Keratinocyte (primary cell): ENCODE data around the gene STK4. TPM values are rescaled to one million over a fixed set of nuclear protein-coding genes. Genes with fewer than 3 reads are reported as not detected.

Experiments used
- DNase-seq: peaks from one replicate; pipeline ENCODE4 v3.0.0-alpha.2; 2011; ENCODE audit warnings: low read depth, missing footprints, low spot score
- FAIRE-seq: peaks from 2 replicates; lab custom pipeline; 2011; peaks lifted over from hg19 to GRCh38; lab: Jason Lieb, UNC
- H2AFZ ChIP-seq: 2 replicates; pipeline ENCODE4 v1.6.0; 2012; ENCODE audit warnings: low read length, control low read depth, inconsistent platforms; ENCODE audit not compliant: control insufficient read depth
- H3K27ac ChIP-seq: 2 replicates; pipeline ENCODE4 v1.5.1; 2011; ENCODE audit warnings: low read length; ENCODE audit not compliant: control insufficient read depth, insufficient read depth
- H3K27me3 ChIP-seq: 3 replicates; pipeline ENCODE4 v1.6.0; 2011; ENCODE audit warnings: low read length; ENCODE audit not compliant: control insufficient read depth, insufficient read depth; ENCODE audit errors: extremely low read depth
- H3K36me3 ChIP-seq, 2 experiments: 2 replicates in 1 of 2; 3 replicates in 1 of 2; pipeline ENCODE4 v1.5.1; 2011; ENCODE audit warnings: low read length in 2 of 2, mild to moderate bottlenecking in 1 of 2; ENCODE audit not compliant: control insufficient read depth in 2 of 2, insufficient read depth in 2 of 2; ENCODE audit errors: extremely low read depth in 1 of 2
- H3K4me1 ChIP-seq: 3 replicates; pipeline ENCODE4 v1.5.1; 2011; ENCODE audit warnings: low read length; ENCODE audit not compliant: control insufficient read depth, insufficient read depth; ENCODE audit errors: extremely low read depth
- H3K4me2 ChIP-seq: 3 replicates; pipeline ENCODE4 v1.6.0; 2011; ENCODE audit warnings: low read depth, low read length; ENCODE audit not compliant: control insufficient read depth, insufficient read depth; ENCODE audit errors: extremely low read depth
- H3K4me3 ChIP-seq, 3 experiments: fragments of 200-600 bp in 1 of 3; sonication (generic) in 1 of 3; 2 replicates in 2 of 3; 3 replicates in 1 of 3; pipeline ENCODE4 v1.5.1; 2011 to 2016; ENCODE audit warnings: low read length in 3 of 3, mild to moderate bottlenecking in 3 of 3, control low read depth in 2 of 3, inconsistent platforms in 1 of 3, low read depth in 1 of 3, mixed read lengths in 1 of 3, mixed run types in 1 of 3, moderate library complexity in 1 of 3; ENCODE audit not compliant: control insufficient read depth in 2 of 3, insufficient read depth in 2 of 3; ENCODE audit errors: extremely low read depth in 1 of 3
- H3K79me2 ChIP-seq: 2 replicates; pipeline ENCODE4 v1.6.0; 2012; ENCODE audit warnings: low read length; ENCODE audit not compliant: control insufficient read depth, insufficient read depth
- H3K9ac ChIP-seq: 3 replicates; pipeline ENCODE4 v1.6.0; 2011; ENCODE audit warnings: low read length; ENCODE audit not compliant: control insufficient read depth, insufficient read depth; ENCODE audit errors: extremely low read depth
- H3K9me1 ChIP-seq: 3 replicates; pipeline ENCODE4 v1.6.0; 2011; ENCODE audit warnings: low read length; ENCODE audit not compliant: control insufficient read depth, insufficient read depth; ENCODE audit errors: extremely low read depth
- H3K9me3 ChIP-seq: 2 replicates; pipeline ENCODE4 v1.5.1; 2012; ENCODE audit warnings: low read depth, low read length; ENCODE audit not compliant: control insufficient read depth
- H4K20me1 ChIP-seq: 3 replicates; pipeline ENCODE4 v1.6.0; 2011; ENCODE audit warnings: low read length; ENCODE audit not compliant: control insufficient read depth, insufficient read depth; ENCODE audit errors: extremely low read depth
- EZH2 ChIP-seq: IDR thresholded peaks from one replicate; pipeline ENCODE4 v1.6.1; 2012; ENCODE audit warnings: inconsistent platforms, mild to moderate bottlenecking, low read length, moderate library complexity
- dilution Hi-C: fragments of 300-500 bp; cut with MboI; formaldehyde crosslinking; loops from one replicate; pipeline ENCODE4 v1.7.0; 2020; ENCODE audit warnings: low sequenced_read_pairs; ENCODE audit not compliant: extremely low pct_ligation_motif_present
- polyA plus RNA-seq, 5 experiments: library from polyadenylated mRNA; depleted of rRNA in 3 of 5; stranded (reverse) in 3 of 5; stranded (forward) in 1 of 5; unstranded in 1 of 5; fragments of >200 nt; gene quantifications; 1 replicate in 1 of 5; 2 replicates in 3 of 5; 3 replicates in 1 of 5; pipeline versions ENCODE4 v1.2.1 to v1.2.3, GENCODE V29; 2011 to 2012; ENCODE audit warnings: missing spikeins in 2 of 5, low read depth in 1 of 5, low replicate concordance in 1 of 5
- TF ChIP-seq, protein P1 (sequence below), 3 experiments: IDR thresholded peaks in 1 of 3; conservative IDR thresholded peaks in 1 of 3; optimal IDR thresholded peaks in 1 of 3; 2 replicates in 2 of 3; 3 replicates in 1 of 3; pipeline versions ENCODE3 to v1.5.1; 2011; ENCODE audit warnings: low read length in 3 of 3, mild to moderate bottlenecking in 3 of 3, moderate library complexity in 2 of 3, control low read depth in 1 of 3, inconsistent platforms in 1 of 3; ENCODE audit not compliant: insufficient read depth in 2 of 3; ENCODE audit errors: extremely low read depth in 1 of 3

Gene STK4
- polyA plus RNA-seq, 1 donor (not counting 4 experiments of a cell fraction or from before 2014, with no cell fraction given), result 30.5 TPM

DNA sequence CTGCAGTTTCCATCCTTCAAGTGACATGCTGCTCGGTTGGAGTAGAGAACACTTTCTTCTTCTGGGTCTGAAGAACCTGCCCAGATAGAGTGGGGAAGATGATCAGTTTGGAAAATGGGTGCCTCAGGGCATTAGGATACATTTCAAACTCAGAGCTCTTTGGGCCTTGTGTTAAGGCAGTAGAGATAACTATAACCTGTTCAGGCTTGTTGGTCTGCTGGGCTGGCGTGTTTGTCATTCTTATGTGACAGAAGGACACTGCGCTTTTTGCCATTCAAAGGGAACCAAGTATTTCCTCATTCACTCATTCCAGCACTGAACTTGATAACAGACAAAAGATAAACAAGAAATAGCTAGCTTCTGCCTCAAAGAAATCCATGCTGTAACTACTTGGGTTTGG, 9.9 kb upstream of the STK4 start:
- H3K4me1 ChIP-seq, result peaks cover 26% of the 10 kb centered on the region
- H3K9me1 ChIP-seq, result peaks cover 3% of the 10 kb centered on the region
- peaks cover 39 to 41% of the 10 kb centered on the region in 2 experiments for H3K36me3 ChIP-seq
- no peak overlapping the region for H3K4me2 ChIP-seq
- no peak overlapping the region for H3K27ac ChIP-seq
- no peak overlapping the region for H3K4me3 ChIP-seq
- H4K20me1 ChIP-seq, result peaks cover 8% of the 10 kb centered on the region
- no peak overlapping the region for H2AFZ ChIP-seq
- H3K9ac ChIP-seq, result no peak overlapping the region
- no peak for DNase-seq
- H3K9me3 ChIP-seq, result no peaks in the 10 kb centered on the region
- H3K79me2 ChIP-seq, result peaks cover 48% of the 10 kb centered on the region
- no peak for FAIRE-seq
- dilution Hi-C loops, result no loop called here
- TF ChIP-seq EZH2, result no peak
- TF ChIP-seq, protein P1, sequence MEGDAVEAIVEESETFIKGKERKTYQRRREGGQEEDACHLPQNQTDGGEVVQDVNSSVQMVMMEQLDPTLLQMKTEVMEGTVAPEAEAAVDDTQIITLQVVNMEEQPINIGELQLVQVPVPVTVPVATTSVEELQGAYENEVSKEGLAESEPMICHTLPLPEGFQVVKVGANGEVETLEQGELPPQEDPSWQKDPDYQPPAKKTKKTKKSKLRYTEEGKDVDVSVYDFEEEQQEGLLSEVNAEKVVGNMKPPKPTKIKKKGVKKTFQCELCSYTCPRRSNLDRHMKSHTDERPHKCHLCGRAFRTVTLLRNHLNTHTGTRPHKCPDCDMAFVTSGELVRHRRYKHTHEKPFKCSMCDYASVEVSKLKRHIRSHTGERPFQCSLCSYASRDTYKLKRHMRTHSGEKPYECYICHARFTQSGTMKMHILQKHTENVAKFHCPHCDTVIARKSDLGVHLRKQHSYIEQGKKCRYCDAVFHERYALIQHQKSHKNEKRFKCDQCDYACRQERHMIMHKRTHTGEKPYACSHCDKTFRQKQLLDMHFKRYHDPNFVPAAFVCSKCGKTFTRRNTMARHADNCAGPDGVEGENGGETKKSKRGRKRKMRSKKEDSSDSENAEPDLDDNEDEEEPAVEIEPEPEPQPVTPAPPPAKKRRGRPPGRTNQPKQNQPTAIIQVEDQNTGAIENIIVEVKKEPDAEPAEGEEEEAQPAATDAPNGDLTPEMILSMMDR (optimal IDR thresholded peaks at IDR 0.05 in 1 of 3, IDR thresholded peaks at IDR 0.05 in 1 of 3, conservative IDR thresholded peaks at IDR 0.05 in 1 of 3; ENCODE audit: extremely low read depth in 1 of 3, insufficient read depth in 2 of 3, low read length in 3 of 3), result no peak
- H3K27me3 ChIP-seq, result no peaks in the 10 kb centered on the region

DNA sequence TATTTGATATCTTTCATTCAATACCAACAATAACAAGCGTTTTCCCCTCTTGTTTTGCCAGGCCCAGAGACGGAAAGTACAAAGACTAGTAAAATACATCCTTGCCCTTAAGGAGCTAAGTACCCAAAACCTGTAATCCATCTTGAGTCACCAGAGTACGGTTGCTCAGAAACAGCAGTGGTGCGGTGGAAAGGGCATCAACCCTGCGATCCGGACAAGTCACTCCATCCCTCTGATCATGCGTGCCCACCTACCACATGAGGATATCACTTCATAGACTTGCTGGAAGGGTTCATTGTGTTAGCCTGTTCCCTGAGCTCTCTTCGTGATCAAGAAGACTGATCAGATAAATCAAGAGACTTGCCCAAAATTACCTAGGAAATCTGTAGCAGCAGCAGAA, 8.0 kb upstream of the STK4 start:
- H4K20me1 ChIP-seq, result peaks cover 8% of the 10 kb centered on the region
- no peak for FAIRE-seq

More for the DNA sequence above, 8.0 kb upstream of the STK4 start:
- H3K9me3 ChIP-seq, result no peaks in the 10 kb centered on the region
- no peak for TF ChIP-seq EZH2
- TF ChIP-seq, protein P1 (optimal IDR thresholded peaks at IDR 0.05 in 1 of 3, IDR thresholded peaks at IDR 0.05 in 1 of 3, conservative IDR thresholded peaks at IDR 0.05 in 1 of 3; ENCODE audit: extremely low read depth in 1 of 3, insufficient read depth in 2 of 3, low read length in 3 of 3), result no peak
- H3K27ac ChIP-seq, result no peak overlapping the region
- DNase-seq, result no peak
- H2AFZ ChIP-seq, result no peak overlapping the region
- peak overlapping the region; percentile 73 for H3K9ac ChIP-seq
- H3K4me3 ChIP-seq, result peak overlapping the region in 2 of 3 experiments; percentile 58 to 79
- H3K79me2 ChIP-seq, result peaks cover 48% of the 10 kb centered on the region
- peaks cover 26 to 34% of the 10 kb centered on the region in 2 experiments for H3K36me3 ChIP-seq
- peak overlapping the region; percentile 93 for H3K4me2 ChIP-seq
- peaks cover 33% of the 10 kb centered on the region for H3K4me1 ChIP-seq
- H3K27me3 ChIP-seq, result no peaks in the 10 kb centered on the region
- dilution Hi-C loops, result no loop called here
- H3K9me1 ChIP-seq, result peaks cover 3% of the 10 kb centered on the region
